ENCODE data around the gene RASSF6. TPM values are rescaled to one million over a fixed set of nuclear protein-coding genes. Genes with fewer than 3 reads are reported as not detected.

RASSF6 gene
- total RNA-seq, 1 experiment from 2014 or later: 7.4 TPM

- peaks cover 58% of the 10 kb centered on the region for H3K4me1 ChIP-seq (ENCODE audit: low read length)
- peak overlapping the region; percentile 78 for H3K4me2 ChIP-seq (ENCODE audit: low read depth, low read length, poor library complexity, severe bottlenecking)
- no peaks in the 10 kb centered on the region for H3K9me3 ChIP-seq (ENCODE audit: low read length)
Observed at GRCh38 chr4:73608689-73609594, 11.3 kb downstream of the RASSF6 start.

GRCh38 chr4:73607375-73608033 lies 12.7 kb downstream of the RASSF6 start:
- Histone ChIP-seq H3K36me3 (ENCODE audit: insufficient read depth, low read length) (no peaks in the 10 kb centered on the region), H3K79me2 (ENCODE audit: low read length) (no peaks in the 10 kb centered on the region), H3K4me1 (ENCODE audit: low read length) (peaks cover 63% of the 10 kb centered on the region), H3K4me2 (ENCODE audit: low read depth, low read length, poor library complexity, severe bottlenecking) (peak overlapping the region; percentile 78), H4K20me1 (ENCODE audit: insufficient read depth, low read depth, low read length) (no peaks in the 10 kb centered on the region), H3K9me2 (replicated peaks; ENCODE audit: insufficient read depth, low read length) (no peaks in the 10 kb centered on the region), H2AFZ (ENCODE audit: low read length) (no peak overlapping the region), H3K27me3 (ENCODE audit: low read length) (no peaks in the 10 kb centered on the region), H3K9ac (ENCODE audit: low read length) (peak overlapping the region; percentile 77), H3K4me3 (ENCODE audit: low read length) (peak overlapping the region; percentile 55), H3K9me3 (ENCODE audit: low read length) (no peaks in the 10 kb centered on the region), H3K27ac (ENCODE audit: low read length) (peak overlapping the region; percentile 98)
- DNase-seq: peak; percentile 70

More at GRCh38 chr4:73608689-73609594, 11.3 kb downstream of the RASSF6 start:
- Histone ChIP-seq H3K9me2 (replicated peaks; ENCODE audit: insufficient read depth, low read length) (no peaks in the 10 kb centered on the region), H3K4me3 (ENCODE audit: low read length) (no peak overlapping the region), H3K27me3 (ENCODE audit: low read length) (no peaks in the 10 kb centered on the region), H3K36me3 (ENCODE audit: insufficient read depth, low read length) (no peaks in the 10 kb centered on the region), H3K27ac (ENCODE audit: low read length) (peak overlapping the region; percentile 98), H3K79me2 (ENCODE audit: low read length) (no peaks in the 10 kb centered on the region), H2AFZ (ENCODE audit: low read length) (0 out of 2 replicates have a peak overlapping the region, but pooled peaks have one; percentile 2), H3K9ac (ENCODE audit: low read length) (peak overlapping the region; percentile 77), H4K20me1 (ENCODE audit: insufficient read depth, low read depth, low read length) (no peaks in the 10 kb centered on the region)
- DNase-seq: no peak

- H3K4me1 ChIP-seq (ENCODE audit: low read length): peaks cover 59% of the 10 kb centered on the region
- peak overlapping the region; percentile 77 for H3K9ac ChIP-seq (ENCODE audit: low read length)
- H3K79me2 ChIP-seq (ENCODE audit: low read length): no peaks in the 10 kb centered on the region
- H3K4me3 ChIP-seq (ENCODE audit: low read length): peak overlapping the region; percentile 55
- no peaks in the 10 kb centered on the region for H3K9me2 ChIP-seq (replicated peaks; ENCODE audit: insufficient read depth, low read length)
- H2AFZ ChIP-seq (ENCODE audit: low read length): peak overlapping the region; percentile 6; the same call in 1 of the 2 replicates
- DNase-seq: peak; percentile 86
- H3K27me3 ChIP-seq (ENCODE audit: low read length): no peaks in the 10 kb centered on the region
- H3K36me3 ChIP-seq (ENCODE audit: insufficient read depth, low read length): no peaks in the 10 kb centered on the region
- H4K20me1 ChIP-seq (ENCODE audit: insufficient read depth, low read depth, low read length): no peaks in the 10 kb centered on the region
- H3K9me3 ChIP-seq (ENCODE audit: low read length): no peaks in the 10 kb centered on the region
- peak overlapping the region; percentile 98 for H3K27ac ChIP-seq (ENCODE audit: low read length)
- H3K4me2 ChIP-seq (ENCODE audit: low read depth, low read length, poor library complexity, severe bottlenecking): peak overlapping the region; percentile 78
Observed at GRCh38 chr4:73606465-73606974, 13.7 kb downstream of the RASSF6 start.

- Histone ChIP-seq H3K9me2 (replicated peaks; ENCODE audit: insufficient read depth, low read length) (no peaks in the 10 kb centered on the region), H3K27ac (ENCODE audit: low read length) (peak overlapping the region; percentile 52), H3K27me3 (ENCODE audit: low read length) (no peaks in the 10 kb centered on the region), H3K9me3 (ENCODE audit: low read length) (no peaks in the 10 kb centered on the region), H3K79me2 (ENCODE audit: low read length) (no peaks in the 10 kb centered on the region), H3K9ac (ENCODE audit: low read length) (no peak overlapping the region), H3K4me3 (ENCODE audit: low read length) (no peak overlapping the region), H3K4me2 (ENCODE audit: low read depth, low read length, poor library complexity, severe bottlenecking) (no peak overlapping the region), H3K4me1 (ENCODE audit: low read length) (peaks cover 64% of the 10 kb centered on the region), H4K20me1 (ENCODE audit: insufficient read depth, low read depth, low read length) (no peaks in the 10 kb centered on the region), H3K36me3 (ENCODE audit: insufficient read depth, low read length) (no peaks in the 10 kb centered on the region), H2AFZ (ENCODE audit: low read length) (peak overlapping the region; percentile 55)
- DNase-seq: no peak
Observed at GRCh38 chr4:73603854-73604584, 16.2 kb downstream of the RASSF6 start.

GRCh38 chr4:73603271-73603710 lies 16.9 kb downstream of the RASSF6 start:
- H3K79me2 ChIP-seq (ENCODE audit: low read length): no peaks in the 10 kb centered on the region
- no peak for DNase-seq
- H3K4me2 ChIP-seq (ENCODE audit: low read depth, low read length, poor library complexity, severe bottlenecking): no peak overlapping the region
- no peak overlapping the region for H3K9ac ChIP-seq (ENCODE audit: low read length)
- H3K27ac ChIP-seq (ENCODE audit: low read length): peak overlapping the region; percentile 52
- no peak overlapping the region for H3K4me3 ChIP-seq (ENCODE audit: low read length)
- H3K27me3 ChIP-seq (ENCODE audit: low read length): no peaks in the 10 kb centered on the region
- no peaks in the 10 kb centered on the region for H4K20me1 ChIP-seq (ENCODE audit: insufficient read depth, low read depth, low read length)
- no peaks in the 10 kb centered on the region for H3K9me2 ChIP-seq (replicated peaks; ENCODE audit: insufficient read depth, low read length)
- no peak overlapping the region for H2AFZ ChIP-seq (ENCODE audit: low read length)
- no peaks in the 10 kb centered on the region for H3K9me3 ChIP-seq (ENCODE audit: low read length)
- H3K4me1 ChIP-seq (ENCODE audit: low read length): peaks cover 64% of the 10 kb centered on the region
- H3K36me3 ChIP-seq (ENCODE audit: insufficient read depth, low read length): no peaks in the 10 kb centered on the region

GRCh38 chr4:73600954-73601353 lies 19.3 kb downstream of the RASSF6 start:
- Histone ChIP-seq H3K27ac (ENCODE audit: low read length) (peak overlapping the region; percentile 75), H3K36me3 (ENCODE audit: insufficient read depth, low read length) (no peaks in the 10 kb centered on the region; the same call in 1 of the 2 replicates), H3K79me2 (ENCODE audit: low read length) (no peaks in the 10 kb centered on the region), H3K9me2 (replicated peaks; ENCODE audit: insufficient read depth, low read length) (no peaks in the 10 kb centered on the region), H2AFZ (ENCODE audit: low read length) (peak overlapping the region; percentile 6), H3K27me3 (ENCODE audit: low read length) (no peaks in the 10 kb centered on the region), H3K4me2 (ENCODE audit: low read depth, low read length, poor library complexity, severe bottlenecking) (no peak overlapping the region), H3K9ac (ENCODE audit: low read length) (no peak overlapping the region), H3K9me3 (ENCODE audit: low read length) (no peaks in the 10 kb centered on the region), H3K4me3 (ENCODE audit: low read length) (no peak overlapping the region), H3K4me1 (ENCODE audit: low read length) (peaks cover 52% of the 10 kb centered on the region), H4K20me1 (ENCODE audit: insufficient read depth, low read depth, low read length) (no peaks in the 10 kb centered on the region)
- no peak for DNase-seq

GRCh38 chr4:73599182-73599581 lies 21.1 kb downstream of the RASSF6 start:
- Histone ChIP-seq H3K79me2 (ENCODE audit: low read length) (no peaks in the 10 kb centered on the region), H3K4me2 (ENCODE audit: low read depth, low read length, poor library complexity, severe bottlenecking) (peak overlapping the region; percentile 42), H2AFZ (ENCODE audit: low read length) (peak overlapping the region; percentile 76), H3K36me3 (ENCODE audit: insufficient read depth, low read length) (no peaks in the 10 kb centered on the region; the same call in 1 of the 2 replicates), H3K9me2 (replicated peaks; ENCODE audit: insufficient read depth, low read length) (no peaks in the 10 kb centered on the region), H3K9ac (ENCODE audit: low read length) (peak overlapping the region; percentile 50), H4K20me1 (ENCODE audit: insufficient read depth, low read depth, low read length) (no peaks in the 10 kb centered on the region), H3K27ac (ENCODE audit: low read length) (peak overlapping the region; percentile 75), H3K4me1 (ENCODE audit: low read length) (peaks cover 50% of the 10 kb centered on the region), H3K4me3 (ENCODE audit: low read length) (peak overlapping the region; percentile 3; the same call in 1 of the 2 replicates), H3K27me3 (ENCODE audit: low read length) (no peaks in the 10 kb centered on the region), H3K9me3 (ENCODE audit: low read length) (no peaks in the 10 kb centered on the region)
- no peak for DNase-seq

All from Karpas-422 (cell line).